ENCODE measurements around the gene GIMAP2.
A peak's percentile ranks its signal among the peaks of the same experiment; 100 is the strongest.

GIMAP2 gene

DNA sequence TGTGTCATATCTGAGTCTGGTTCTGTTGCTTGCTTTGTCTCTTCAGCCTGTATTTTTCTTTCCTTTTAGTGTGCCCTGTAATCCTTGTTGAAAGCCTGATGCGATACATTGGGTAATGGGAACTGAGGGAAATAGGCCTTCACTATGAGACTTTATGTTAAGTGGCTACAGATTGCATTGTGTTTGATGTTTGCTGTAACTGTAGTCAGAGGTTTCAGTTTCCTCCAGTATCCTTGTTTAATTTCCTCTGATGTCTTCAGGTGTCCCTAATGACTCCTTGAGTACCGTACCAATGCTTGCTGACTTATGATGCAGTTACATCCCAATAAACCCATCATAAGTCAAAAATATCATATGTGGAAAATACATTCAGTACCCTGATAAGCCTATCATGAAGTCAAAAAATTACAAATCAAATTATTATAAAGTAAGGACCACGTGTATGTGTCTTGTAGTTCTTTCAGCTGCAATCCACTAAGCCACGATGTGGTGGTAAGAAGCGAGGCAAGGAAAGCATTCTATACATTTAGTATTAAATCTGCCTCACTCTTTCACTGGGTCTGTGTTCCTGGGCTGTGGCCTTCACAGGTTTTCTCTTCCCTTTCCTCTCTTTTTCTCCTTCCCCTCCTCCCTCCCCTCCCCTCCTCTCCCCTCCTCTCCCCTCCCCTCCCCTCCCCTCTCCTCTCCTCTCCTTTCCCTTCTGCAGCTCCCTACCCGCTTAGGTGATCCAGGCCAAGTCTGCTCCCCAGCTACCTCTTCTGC lies 40.1 kb upstream of the GIMAP2 start:
- H4K20me1 ChIP-seq (ENCODE audit: insufficient read depth, low read length): no peaks in the 10 kb centered on the region
- no peak overlapping the region for H2AFZ ChIP-seq (ENCODE audit: low read depth, low read length)
- TF ChIP-seq EZH2 (IDR thresholded peaks at IDR 0.05; ENCODE audit: borderline replicate concordance, low read depth, low read length, severe bottlenecking): no peak
- TF ChIP-seq, protein P1, sequence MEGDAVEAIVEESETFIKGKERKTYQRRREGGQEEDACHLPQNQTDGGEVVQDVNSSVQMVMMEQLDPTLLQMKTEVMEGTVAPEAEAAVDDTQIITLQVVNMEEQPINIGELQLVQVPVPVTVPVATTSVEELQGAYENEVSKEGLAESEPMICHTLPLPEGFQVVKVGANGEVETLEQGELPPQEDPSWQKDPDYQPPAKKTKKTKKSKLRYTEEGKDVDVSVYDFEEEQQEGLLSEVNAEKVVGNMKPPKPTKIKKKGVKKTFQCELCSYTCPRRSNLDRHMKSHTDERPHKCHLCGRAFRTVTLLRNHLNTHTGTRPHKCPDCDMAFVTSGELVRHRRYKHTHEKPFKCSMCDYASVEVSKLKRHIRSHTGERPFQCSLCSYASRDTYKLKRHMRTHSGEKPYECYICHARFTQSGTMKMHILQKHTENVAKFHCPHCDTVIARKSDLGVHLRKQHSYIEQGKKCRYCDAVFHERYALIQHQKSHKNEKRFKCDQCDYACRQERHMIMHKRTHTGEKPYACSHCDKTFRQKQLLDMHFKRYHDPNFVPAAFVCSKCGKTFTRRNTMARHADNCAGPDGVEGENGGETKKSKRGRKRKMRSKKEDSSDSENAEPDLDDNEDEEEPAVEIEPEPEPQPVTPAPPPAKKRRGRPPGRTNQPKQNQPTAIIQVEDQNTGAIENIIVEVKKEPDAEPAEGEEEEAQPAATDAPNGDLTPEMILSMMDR (IDR thresholded peaks at IDR 0.05; ENCODE audit: borderline replicate concordance, extremely low read depth, low read length, poor library complexity, severe bottlenecking): no peak
- no peaks in the 10 kb centered on the region for H3K9me3 ChIP-seq (ENCODE audit: insufficient read depth, low read length, severe bottlenecking)
- H3K27ac ChIP-seq (ENCODE audit: low read length): peak overlapping the region; percentile 57
- no peak overlapping the region for H3K4me2 ChIP-seq (ENCODE audit: insufficient read depth, low read length)
- peaks cover 27% of the 10 kb centered on the region for H3K4me1 ChIP-seq (ENCODE audit: insufficient read depth, low read length)
- DNase-seq (no peak), ATAC-seq (ENCODE audit: insufficient read depth, low read depth) (peak; percentile 76)
- H3K4me3 ChIP-seq (ENCODE audit: low read depth in 1 of 2, low read length in 2 of 2): no peak overlapping the region
- H3K27me3 ChIP-seq (ENCODE audit: insufficient read depth, low read length, poor library complexity): no peaks in the 10 kb centered on the region
- no peak overlapping the region for H3K9ac ChIP-seq (ENCODE audit: low read depth, low read length)
- H3K79me2 ChIP-seq (ENCODE audit: insufficient read depth, low read length): no peaks in the 10 kb centered on the region
- no peaks in the 10 kb centered on the region for H3K36me3 ChIP-seq (ENCODE audit: insufficient read depth, low read length)

DNA sequence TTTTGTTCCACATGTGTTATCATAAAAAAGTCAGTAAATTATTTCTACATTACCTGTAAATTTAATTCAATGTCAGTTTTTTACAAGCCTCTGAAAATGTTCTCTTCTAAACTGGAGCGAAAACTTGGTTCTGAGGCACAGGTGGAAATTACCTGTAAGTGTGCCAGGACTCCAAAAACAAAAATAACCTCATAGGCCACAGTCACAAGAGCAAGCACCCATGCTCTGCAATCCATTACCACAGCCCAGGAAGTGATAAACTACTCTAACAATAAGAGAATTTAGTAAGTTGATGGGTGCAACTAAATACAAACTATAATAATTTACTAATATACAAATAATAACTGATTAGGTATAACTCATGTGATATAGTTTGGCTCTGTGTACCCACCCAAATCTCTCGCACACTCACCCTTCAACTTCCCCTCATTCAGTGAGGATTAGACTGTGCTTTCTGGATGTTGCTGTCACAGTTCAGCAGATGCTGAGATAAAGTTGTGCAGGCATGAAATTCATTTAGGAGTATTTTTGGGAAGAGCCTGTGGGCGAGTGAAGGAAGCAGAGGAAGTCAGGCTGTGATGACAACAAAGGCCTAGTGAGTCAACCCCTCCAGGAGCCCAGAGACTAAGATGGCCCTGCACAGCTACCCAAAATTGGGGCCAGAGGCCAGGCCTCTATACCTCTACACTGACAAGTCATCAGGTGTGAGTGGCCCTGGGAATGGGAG lies 37.0 kb upstream of the GIMAP2 start:
- H2AFZ ChIP-seq (ENCODE audit: low read depth, low read length): no peak overlapping the region
- H3K79me2 ChIP-seq (ENCODE audit: insufficient read depth, low read length): no peaks in the 10 kb centered on the region
- DNase-seq (no peak), ATAC-seq (ENCODE audit: insufficient read depth, low read depth) (0 out of 3 replicates have a peak, but pooled peaks have one; percentile 6)
- no peak overlapping the region for H3K9ac ChIP-seq (ENCODE audit: low read depth, low read length)
- no peak overlapping the region for H3K4me3 ChIP-seq (ENCODE audit: low read depth in 1 of 2, low read length in 2 of 2)
- peaks cover 27% of the 10 kb centered on the region for H3K4me1 ChIP-seq (ENCODE audit: insufficient read depth, low read length)
- H4K20me1 ChIP-seq (ENCODE audit: insufficient read depth, low read length): no peaks in the 10 kb centered on the region
- peak overlapping the region; percentile 20 for H3K27ac ChIP-seq (ENCODE audit: low read length)
- no peaks in the 10 kb centered on the region for H3K36me3 ChIP-seq (ENCODE audit: insufficient read depth, low read length)
- H3K9me3 ChIP-seq (ENCODE audit: insufficient read depth, low read length, severe bottlenecking): no peaks in the 10 kb centered on the region
- TF ChIP-seq, protein P1 (IDR thresholded peaks at IDR 0.05; ENCODE audit: borderline replicate concordance, extremely low read depth, low read length, poor library complexity, severe bottlenecking): no peak
- TF ChIP-seq EZH2 (IDR thresholded peaks at IDR 0.05; ENCODE audit: borderline replicate concordance, low read depth, low read length, severe bottlenecking): no peak
- H3K4me2 ChIP-seq (ENCODE audit: insufficient read depth, low read length): no peak overlapping the region
- no peaks in the 10 kb centered on the region for H3K27me3 ChIP-seq (ENCODE audit: insufficient read depth, low read length, poor library complexity)

DNA sequence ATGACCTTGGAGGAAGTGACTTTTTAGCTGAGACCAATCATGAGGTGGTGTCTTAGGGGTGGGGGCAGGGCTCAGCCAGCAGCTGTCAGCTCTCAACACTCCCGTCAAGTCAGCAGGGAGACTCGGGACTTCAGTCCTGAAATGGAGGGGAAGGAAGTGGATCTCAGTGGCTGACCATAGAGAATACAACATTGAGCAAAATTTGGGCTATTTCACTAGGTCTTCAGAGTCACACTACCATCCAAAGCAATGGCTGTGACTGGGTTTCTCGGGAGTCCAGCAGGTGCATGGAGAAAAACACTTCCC lies 36.5 kb upstream of the GIMAP2 start:
- Histone ChIP-seq H3K4me1 (ENCODE audit: insufficient read depth, low read length) (peaks cover 27% of the 10 kb centered on the region), H3K27ac (ENCODE audit: low read length) (peak overlapping the region; percentile 20), H3K36me3 (ENCODE audit: insufficient read depth, low read length) (no peaks in the 10 kb centered on the region), H3K4me2 (ENCODE audit: insufficient read depth, low read length) (no peak overlapping the region), H3K27me3 (ENCODE audit: insufficient read depth, low read length, poor library complexity) (no peaks in the 10 kb centered on the region), H4K20me1 (ENCODE audit: insufficient read depth, low read length) (no peaks in the 10 kb centered on the region), H3K79me2 (ENCODE audit: insufficient read depth, low read length) (no peaks in the 10 kb centered on the region), H3K9me3 (ENCODE audit: insufficient read depth, low read length, severe bottlenecking) (no peaks in the 10 kb centered on the region), H3K9ac (ENCODE audit: low read depth, low read length) (no peak overlapping the region), H3K4me3 (ENCODE audit: low read depth in 1 of 2, low read length in 2 of 2) (no peak overlapping the region), H2AFZ (ENCODE audit: low read depth, low read length) (peak overlapping the region; percentile 22; the same call in 1 of the 2 replicates)
- ATAC-seq (ENCODE audit: insufficient read depth, low read depth): no peak
- no peak for TF ChIP-seq EZH2 (IDR thresholded peaks at IDR 0.05; ENCODE audit: borderline replicate concordance, low read depth, low read length, severe bottlenecking)
- TF ChIP-seq, protein P1 (IDR thresholded peaks at IDR 0.05; ENCODE audit: borderline replicate concordance, extremely low read depth, low read length, poor library complexity, severe bottlenecking): no peak
- no peak for DNase-seq
